Stimulated activated CD8-positive, alpha-beta memory T cell treated with anti-CD3 and anti-CD28 coated beads, Interleukin-12 subunit alpha, Interleukin-12 subunit beta, amount 100 ng/mL, for 1 hour (primary cell): ENCODE results near the gene RPS17.

Source experiments
- DNase-seq: peaks from one replicate; pipeline ENCODE4 v3.0.0-alpha.2; 2020; ENCODE audit warnings: low read depth

The RPS17 gene

DNA sequence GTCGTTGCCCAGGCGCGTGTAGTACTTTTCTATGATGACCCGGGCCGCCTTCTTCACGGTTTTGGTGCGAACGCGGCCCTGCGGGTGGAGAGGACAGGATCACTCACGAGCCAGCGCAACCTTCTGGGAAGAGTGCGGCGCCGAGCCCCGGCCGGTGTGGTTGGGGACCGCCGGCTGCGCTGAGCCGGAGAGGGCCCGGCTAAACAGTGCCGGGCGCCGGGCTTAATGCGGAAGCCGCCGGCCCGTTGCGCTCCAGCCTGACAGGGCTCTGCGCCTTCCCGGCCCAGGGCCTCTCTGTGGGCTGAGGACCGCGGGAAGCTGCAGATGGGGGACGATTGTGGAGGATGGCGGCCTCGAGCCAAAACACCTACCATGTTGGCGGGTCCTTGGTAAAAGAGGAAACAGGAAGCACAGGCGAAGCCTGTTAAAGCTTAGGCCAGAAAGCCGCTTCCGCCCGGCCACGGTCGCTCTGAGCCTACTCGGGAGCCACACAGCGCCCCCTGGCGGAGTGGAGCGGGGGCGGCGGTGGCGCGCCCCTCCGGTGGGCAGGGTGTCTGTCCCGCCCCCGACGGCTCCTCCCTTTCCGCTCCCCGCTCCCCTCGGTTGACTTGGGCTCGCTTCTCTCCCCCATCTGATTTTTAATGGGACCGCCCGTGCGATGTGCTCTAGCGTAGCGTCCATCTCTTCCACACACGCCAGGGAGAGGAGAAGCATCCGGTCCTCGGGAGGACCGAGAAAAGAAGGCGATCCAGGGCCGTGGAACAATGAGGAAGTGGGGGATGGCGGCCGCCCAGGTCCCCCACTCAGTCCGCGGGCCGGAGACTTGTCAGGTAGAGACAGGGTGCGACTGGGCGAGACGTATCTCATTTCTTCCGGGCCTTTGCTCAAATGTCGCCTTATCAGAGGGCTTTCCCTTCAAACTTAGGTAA is at the start of gene RPS17:
Gene RPS17, minus strand, starts transcription at position 403 of the 929 bp plus-strand sequence. Its CDS starts 29 bp downstream, at position 374.
- DNase-seq: peak; percentile 96

DNA sequence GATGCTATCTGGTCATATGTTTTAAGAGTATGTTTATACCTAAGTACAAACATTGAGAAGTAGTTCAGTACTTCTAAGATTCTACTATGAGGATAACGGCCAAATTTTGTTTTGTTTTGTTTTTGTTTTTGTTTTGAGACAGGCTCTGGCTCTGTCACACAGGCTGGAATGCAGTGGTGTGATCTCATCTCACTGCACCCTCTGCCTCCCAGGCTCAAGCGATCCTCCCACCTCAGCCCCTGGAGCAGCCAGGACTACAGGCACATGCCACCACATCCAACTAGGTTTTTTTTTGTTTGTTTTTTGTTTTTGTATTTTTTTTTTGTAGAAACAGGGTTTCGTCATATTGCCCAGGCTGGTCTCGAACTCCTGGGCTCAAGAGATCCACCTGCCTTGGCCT is 47.5 kb upstream of the RPS17 start:
- DNase-seq: no peak

DNA sequence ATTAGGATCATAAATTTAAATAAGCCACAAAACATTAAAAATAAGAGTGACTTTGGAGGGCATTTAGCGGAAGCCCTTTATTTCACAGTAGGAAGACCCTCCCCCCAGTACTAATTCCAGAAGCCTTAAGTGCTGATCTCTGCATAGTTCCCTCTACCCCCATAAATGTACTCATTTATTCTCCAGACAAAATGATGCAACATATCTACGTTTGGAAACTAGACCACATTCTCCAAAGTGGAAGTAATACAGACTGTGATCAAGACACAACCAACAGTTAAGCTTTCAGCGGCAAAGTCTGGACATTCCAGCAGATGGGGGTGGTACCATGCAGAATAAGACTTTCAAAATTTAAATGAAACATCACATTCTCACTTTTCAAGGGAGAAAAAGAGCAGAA is 44.8 kb upstream of the RPS17 start:
- no peak for DNase-seq

DNA sequence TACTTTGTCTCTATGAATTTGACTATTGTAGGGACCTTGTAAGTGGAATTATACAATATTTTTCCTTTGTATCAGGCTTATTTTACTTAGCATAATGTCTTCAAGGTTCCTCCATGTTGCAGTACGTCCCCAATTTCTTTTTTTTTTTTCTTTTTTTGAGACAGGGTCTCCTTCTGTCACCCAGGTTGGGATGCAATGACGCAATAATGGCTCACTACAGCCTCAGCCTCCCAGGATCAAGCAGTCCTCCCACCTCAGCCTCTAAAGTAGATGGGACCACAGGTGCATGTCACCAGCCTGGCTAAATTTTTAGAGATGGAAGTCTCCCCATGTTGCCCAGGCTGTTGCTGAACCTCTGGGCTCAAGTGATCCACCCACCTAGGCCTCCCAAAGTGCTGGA is 40.5 kb upstream of the RPS17 start:
- DNase-seq: no peak

DNA sequence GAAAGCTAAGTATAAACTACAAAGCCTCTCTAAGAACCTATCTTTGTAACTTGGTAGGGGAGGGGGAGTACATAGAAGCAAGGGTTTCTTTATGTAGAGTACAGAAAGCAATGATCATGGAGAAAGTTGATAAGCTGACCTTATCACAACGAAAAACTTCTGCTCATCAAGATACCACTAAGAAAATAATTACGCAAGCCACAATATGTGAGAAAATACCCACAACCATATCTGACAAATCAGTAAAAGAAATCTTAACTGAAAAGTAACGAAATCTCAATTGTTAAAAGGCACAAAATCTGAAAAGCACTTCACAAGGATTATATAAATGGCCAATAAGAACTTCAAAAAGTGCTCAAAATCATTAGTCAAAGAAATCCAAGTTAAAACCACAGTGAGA is 35.1 kb upstream of the RPS17 start:
- DNase-seq: no peak

DNA sequence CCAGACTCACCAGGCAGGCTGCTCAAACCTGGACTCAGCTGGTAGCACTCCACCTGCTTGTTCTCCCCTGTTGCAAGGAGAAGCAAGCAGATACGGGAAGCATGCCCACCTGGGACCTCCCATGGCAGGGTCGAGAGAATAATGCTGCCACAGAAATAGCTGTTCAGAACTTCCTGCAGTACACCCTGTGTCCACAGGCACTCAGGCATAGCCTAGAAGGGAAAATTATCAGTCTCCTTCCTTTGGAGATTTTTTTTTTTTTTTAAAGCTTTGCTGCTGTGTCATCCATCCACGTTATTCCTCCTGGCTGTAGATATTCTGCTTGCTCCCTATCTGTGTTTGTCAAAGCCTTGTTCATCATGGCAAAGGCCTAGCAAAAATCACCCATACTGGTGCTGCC is 32.7 kb upstream of the RPS17 start:
- no peak for DNase-seq

DNA sequence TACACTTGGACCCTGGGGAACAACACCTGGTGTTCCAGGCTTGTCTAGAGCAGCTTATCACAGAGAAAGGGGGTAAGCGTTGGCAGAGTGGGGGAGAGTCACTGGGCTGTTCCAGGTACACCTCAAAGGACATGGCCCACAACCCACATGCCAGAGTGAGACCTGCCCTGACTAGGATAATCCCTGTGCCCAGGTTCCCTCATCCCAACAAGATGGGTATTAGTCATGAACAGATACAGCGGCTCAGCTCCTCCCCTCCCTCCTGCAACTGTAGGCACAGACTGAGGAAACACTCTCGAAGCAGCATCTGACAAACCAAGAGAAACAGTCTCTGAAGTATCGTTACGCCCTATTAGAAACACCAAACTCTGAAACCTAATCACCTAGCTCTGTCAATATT is 32.1 kb upstream of the RPS17 start:
- DNase-seq: no peak

DNA sequence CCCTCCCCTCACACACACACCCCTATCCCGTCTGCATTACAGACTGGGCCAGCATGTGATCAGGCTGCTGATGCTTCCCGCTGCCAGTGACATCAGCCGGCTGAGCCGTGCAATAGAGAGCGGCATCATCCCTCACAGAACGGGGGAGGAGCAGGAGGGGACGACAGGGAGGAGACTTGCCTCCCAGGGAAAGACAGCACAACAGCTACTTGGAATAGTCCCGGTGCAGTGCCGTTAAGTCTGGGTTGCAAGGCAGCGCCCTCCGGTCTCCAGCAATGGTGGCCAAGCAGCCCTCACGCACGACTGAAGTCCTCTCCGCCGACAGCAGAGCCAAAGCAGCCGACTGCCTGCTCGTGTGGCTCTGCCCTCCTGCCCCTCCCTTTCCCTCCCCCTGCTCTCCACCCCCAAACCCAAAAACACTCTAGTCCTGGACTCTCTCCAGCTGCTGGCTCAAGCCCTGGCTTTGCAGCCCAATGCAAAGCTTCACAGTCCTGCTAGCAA is 31.5 kb upstream of the RPS17 start:
- no peak for DNase-seq

DNA sequence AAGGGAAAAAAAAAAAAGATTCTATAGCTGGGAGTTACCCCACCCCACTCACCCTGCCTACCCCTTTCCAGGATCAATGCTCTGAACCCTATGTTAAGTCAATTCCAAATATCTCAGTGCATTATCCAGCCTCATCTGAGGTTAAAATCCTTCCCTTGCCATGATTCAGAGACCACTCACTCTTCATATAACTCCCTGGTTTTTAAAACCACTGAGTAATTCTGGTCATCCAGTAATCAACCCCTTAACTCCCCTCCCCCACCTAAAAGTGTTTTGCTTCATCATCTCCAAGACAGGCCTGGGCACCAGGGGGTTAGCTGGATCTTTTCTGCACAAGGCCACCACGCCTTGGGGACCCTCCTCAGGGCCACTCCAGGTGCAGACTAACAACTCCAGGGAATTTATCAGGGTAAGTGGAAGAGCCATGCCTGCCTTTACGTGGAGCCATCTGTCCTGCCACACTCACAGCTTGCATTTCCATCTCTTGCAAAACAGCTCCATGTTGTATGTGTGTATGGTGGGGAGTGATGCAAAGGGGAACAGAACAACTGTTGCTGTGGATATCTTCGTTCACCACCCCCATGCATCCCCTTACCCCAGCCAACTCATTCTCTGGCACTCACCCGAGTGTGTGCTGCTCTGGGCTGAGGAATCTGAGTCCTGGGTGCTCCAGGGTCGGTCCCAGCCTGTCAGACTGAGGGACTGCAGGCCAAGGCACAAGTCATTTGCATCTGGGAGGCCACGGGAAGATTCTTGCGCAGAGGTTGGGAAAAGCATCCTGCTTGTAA is 30.7 kb upstream of the RPS17 start:
- no peak for DNase-seq

DNA sequence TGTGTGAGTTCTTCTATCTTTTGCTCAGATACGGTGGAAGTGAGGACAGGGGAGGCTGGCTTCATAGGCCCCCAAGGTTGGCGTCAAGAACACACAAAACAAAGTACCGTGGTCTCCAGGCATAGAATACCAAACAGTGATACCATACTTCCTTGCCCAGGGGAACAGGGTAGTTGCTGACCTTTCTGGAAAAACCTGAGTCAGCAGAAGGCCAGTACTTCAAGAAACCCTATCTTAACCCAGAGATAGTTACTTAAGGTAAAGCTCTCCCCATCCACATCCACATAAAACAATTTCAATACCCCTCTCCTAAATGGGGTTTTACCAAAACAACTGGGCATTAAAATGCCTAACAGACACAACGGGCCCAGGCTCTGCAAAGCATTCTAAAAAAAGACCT is 29.6 kb upstream of the RPS17 start:
- no peak for DNase-seq

DNA sequence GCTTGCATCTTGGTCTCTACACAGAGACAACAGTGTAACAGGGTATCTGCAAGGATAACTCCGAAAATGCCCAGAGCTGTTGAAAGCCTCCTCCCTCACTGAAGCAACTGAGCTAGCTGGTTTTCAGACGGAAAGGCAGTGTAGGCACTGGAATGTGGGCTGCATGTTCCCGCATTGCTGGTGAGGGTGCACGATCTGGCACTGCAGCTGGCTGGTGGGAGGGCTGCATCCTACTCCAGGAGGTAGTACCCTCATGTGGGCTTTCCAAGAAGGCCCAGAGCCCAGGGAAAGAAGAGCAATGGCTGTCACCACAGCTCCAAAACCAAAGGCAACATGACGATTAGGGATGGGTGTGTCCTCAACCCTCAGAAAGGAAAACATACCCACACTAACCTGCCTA is 28.7 kb upstream of the RPS17 start:
- no peak for DNase-seq

DNA sequence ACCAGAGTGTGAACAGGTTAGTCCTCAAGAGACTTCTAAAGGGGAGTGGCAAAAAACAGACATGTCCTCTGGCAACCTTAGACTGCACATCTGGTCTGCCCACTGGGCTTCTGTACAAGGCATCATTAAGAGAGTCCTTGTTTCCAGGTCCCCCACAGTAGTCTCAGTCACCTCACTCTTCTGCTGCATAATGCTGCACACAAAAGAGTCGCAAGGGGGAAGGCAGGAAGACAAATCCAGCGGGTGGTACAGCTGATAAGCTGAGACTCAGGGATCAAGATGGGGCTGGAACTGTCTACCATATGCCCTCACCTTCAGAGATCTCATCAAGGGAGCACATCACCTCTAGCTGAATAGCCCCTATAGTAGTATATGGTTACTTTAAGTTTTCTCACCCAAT is 27.4 kb upstream of the RPS17 start:
- DNase-seq: no peak

DNA sequence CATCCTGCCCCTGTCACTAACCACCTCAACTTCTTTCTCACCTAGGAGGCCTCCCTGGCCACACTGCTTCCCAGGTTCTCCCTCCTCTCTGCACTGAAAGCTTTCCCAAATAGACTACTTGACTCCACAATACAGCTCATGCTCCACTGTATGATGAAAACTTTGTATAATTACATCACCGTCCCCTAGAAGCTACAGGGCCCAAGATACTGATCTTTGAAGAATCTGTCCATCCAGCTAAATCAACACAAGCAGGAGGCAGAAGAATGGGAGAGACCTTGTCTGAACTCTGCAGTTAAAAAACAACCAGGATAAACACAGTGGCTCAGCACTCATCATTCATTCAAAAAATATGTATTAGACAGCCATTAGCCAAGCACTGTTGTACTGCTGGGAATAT is 26.4 kb upstream of the RPS17 start:
- DNase-seq: no peak

DNA sequence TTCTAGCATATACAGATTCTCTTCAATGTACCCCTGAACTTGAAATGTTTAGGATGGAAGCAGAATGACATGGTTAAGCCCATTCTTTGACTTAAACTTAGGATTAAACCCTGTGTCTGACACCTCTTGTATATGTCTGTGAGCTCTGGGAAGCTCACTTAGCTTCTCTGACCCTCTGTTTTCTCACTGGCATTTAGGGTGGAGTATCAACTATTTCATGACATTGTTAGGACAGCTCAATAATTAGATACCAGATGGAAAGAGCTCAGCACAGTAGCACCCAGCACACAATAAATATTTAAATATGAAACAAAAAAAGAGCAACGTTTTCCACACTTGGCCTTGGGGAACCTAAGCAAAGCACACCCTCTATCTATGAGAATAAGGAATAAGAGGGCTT is 18.2 kb upstream of the RPS17 start:
- DNase-seq: no peak

DNA sequence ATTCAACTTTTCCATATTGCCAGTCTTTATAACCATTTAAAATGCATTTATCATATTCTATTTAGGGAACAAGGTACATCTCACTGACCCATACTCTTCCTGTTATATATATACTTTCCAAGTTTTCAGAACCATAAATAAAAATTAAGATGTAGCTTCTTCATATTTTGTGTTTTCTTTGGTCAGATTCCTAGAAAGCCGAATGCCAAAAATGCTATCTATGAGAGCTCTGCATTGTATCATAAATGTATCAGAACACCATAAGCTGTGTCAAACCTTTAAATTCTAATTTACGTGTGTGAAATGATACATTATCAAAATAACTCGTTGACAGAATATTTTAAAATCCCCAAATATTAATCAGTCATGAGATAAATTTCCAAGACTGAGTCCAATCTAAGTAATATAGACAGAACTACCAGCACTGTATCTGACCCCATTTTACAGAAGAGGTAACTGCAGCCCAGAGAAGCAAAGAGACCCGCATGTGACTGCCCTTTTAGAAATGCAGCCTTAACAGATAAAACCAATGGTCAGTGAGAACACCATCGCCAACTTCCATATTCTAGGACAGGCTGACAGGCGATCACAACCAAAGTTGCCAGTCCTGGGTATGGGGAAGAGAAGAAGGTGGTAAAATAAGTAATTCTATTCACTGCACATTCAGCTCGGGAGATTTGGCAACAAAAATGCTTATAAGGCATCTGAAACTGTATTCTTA is 16.2 kb upstream of the RPS17 start:
- DNase-seq: no peak

DNA sequence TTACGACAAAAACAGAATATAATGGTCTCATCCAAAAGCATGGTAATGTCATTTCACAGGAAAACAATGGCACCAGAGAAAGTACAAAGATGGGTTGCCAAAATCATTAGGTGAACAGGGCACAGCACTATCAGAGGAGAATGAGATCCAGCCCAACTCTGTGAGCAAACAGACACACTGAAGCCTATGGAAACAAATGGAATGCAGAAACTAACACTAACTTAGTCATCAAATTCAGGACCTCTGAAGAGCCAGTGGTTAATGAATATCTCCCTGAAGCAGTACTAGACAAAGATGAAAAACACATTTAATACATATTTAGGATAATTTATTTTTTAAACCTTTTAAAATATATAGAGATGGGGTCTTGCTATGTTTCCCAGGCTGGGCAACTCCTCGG is 14.6 kb upstream of the RPS17 start:
- no peak for DNase-seq

DNA sequence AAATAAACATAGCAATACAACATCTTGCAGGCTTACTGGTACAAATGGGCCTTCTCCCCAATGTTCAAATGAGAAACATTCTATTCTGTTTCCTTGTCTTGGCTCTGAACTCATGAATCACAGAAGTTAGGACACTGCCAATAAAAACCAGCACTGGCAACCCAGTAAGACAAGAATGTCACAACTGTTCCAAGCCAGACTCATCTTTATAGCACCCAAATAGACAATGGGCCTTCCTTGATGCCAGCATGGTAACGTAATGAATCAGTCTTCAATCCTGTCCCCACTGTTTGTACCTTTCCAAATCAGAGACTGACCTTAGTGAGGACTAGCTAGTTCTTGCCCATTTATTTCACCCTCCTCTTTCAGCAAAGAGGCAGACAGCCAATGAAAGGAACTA is 14.1 kb upstream of the RPS17 start:
- no peak for DNase-seq

DNA sequence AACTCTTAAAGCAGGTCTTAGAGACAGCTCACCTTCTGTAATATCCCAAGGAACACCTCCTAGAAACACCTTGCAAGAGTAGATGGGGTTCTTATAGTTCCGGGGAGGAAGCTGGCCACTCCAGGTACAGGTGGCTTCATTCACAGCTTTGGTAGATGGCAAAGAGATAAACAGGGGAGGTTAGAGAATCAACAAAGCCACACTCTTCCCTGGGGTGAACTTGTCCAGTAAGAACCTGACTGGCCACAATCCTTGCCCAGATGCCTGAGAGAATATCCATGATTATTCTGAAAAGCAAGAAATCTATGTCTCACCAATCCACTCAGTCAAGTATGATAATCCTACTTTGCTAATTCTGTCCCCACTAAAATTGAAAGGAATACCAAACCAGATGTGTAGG is 13.6 kb upstream of the RPS17 start:
- no peak for DNase-seq

DNA sequence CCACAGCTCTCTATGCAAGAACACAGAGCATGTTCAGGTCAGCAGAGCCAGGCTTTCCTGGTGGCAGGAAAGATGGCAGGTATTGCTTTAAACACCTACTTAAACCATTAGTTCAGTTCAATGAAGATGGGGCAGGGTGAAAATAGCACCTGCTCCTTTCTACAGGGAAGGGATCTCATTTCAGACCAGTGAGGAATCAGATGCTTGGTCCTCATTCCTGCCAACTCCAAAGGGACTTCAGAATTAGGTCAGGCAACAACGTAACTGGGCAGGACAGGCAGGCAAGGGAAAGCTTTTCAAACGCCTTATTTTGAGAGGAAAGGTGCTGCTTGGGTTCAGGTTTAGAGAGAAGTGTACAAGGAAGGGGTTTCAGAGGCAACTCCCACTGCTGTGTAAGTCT is 12.6 kb upstream of the RPS17 start:
- DNase-seq: no peak

DNA sequence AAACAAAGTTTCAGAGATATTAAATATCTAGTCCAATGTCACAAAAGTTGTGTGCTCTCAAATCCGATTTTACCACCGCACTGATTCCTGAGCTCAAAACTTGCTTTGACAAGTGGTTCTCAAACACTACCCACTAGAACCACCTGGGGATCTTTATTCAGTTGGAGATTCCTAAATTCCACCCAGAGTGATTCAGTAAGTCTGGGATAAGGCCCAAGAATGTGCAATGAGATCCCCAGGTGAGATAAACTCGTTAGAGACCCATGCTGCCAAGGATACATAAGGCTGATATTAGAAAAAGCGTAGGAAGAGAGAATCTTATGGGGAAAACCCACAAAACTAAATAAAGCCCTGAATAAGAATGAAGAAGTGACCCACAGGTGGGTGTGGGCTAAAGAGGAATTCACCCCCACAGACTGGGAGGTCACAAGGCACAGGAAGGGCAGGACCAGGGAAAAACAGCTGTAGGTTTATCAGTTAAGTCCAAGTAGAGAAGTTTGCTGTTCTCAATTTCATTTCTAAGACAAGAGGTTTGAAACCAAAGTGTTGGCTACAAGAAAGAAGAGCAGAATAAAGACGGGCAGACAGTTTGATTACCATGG is 11.5 kb upstream of the RPS17 start:
- no peak for DNase-seq

DNA sequence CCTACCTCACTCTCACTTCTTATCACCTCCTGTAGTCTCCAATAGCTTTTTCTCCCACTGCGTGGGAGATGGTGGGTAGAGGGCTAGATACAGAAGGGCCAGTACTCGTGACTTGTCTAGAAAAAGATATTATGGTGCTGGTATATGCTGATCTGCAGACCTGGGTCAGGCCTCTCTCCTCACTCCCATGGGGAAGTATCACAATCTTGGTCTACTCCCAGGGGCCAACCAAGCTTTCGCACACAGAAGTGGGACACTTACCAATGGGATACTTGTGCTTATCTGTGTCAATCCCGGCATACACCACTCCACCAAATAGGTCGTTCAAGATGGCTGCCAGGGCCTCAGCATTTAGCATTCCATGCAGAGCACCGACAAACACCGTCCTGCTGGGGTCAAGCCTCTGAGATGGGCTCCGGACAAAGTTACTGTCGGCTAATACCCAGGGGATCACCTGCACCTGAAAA is 9.0 kb upstream of the RPS17 start:
- no peak for DNase-seq

DNA sequence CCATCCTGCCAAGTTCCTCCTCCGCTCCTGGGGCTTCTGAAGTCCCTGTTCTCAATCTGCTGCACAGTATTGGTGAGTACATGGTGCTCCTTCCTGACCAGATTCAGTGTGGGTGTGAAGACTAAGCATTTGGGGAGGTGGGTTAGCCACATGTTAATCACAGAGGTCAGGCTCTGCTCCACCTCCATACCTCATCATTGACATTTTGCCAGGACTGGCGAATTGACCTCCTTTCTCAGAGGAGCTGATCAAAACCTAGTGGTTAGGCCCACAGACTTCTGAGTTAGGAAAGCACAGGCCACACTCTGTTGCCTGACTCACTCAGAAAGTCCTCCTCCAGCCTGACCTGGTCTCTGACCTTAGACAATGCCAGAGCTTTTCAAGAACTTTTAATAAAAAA is 8.4 kb upstream of the RPS17 start:
- DNase-seq: no peak
